HCEC 1CT (cell line): ENCODE results near the gene SCNN1A.
A peak's percentile ranks its signal among the peaks of the same experiment; 100 is the strongest.

Experiments used
- DNase-seq: peaks from one replicate; pipeline ENCODE4 v3.0.0-alpha.2; 2017

Gene SCNN1A

GRCh38 chr12:6367969-6368892 is 7.1 kb downstream of the SCNN1A start:
- no peak for DNase-seq

- peak; percentile 43 for DNase-seq
Observed at GRCh38 chr12:6367065-6367968, 8.0 kb downstream of the SCNN1A start.

- no peak for DNase-seq
Observed at GRCh38 chr12:6364044-6364374, 11.4 kb downstream of the SCNN1A start.

GRCh38 chr12:6363330-6364043 is 11.9 kb downstream of the SCNN1A start:
- DNase-seq = peak; percentile 63

GRCh38 chr12:6363010-6363329 is 12.4 kb downstream of the SCNN1A start:
- no peak for DNase-seq

GRCh38 chr12:6362403-6362802 is 13.0 kb downstream of the SCNN1A start:
- DNase-seq = no peak

GRCh38 chr12:6361834-6362233 is 13.5 kb downstream of the SCNN1A start:
- DNase-seq = no peak

- no peak for DNase-seq
Observed at GRCh38 chr12:6360578-6361490, 14.5 kb downstream of the SCNN1A start.

GRCh38 chr12:6360080-6360571 is 15.2 kb downstream of the SCNN1A start:
- DNase-seq = no peak

- DNase-seq = no peak
Observed at GRCh38 chr12:6358881-6359280, 16.5 kb downstream of the SCNN1A start.

GRCh38 chr12:6356374-6356820 is 19.0 kb downstream of the SCNN1A start:
- no peak for DNase-seq

- DNase-seq = no peak
Observed at GRCh38 chr12:6355491-6356373, 19.6 kb downstream of the SCNN1A start.

- DNase-seq = no peak
Observed at GRCh38 chr12:6354495-6355393, 20.6 kb downstream of the SCNN1A start.

GRCh38 chr12:6352193-6353173 is 22.9 kb downstream of the SCNN1A start:
- no peak for DNase-seq

GRCh38 chr12:6351622-6352021 is 23.7 kb downstream of the SCNN1A start:
- no peak for DNase-seq

- no peak for DNase-seq
Observed at GRCh38 chr12:6347367-6348338, 27.7 kb downstream of the SCNN1A start.

GRCh38 chr12:6346942-6347341 is 28.4 kb downstream of the SCNN1A start:
- DNase-seq = no peak
